Mononuclear cell (primary cell): ENCODE data around the gene CFL1. TPM values are rescaled to one million over a fixed set of nuclear protein-coding genes. Genes with fewer than 3 reads are reported as not detected.
A peak's percentile ranks its signal among the peaks of the same experiment; 100 is the strongest.

ENCODE experiments used
- H3K27me3 ChIP-seq: 2 replicates; pipeline ENCODE4 v1.6.0; 2011; ENCODE audit warnings: low read length, control low read depth; ENCODE audit not compliant: insufficient read depth
- H3K4me1 ChIP-seq: 2 replicates; pipeline ENCODE4 v1.5.1; 2011; ENCODE audit warnings: mild to moderate bottlenecking, low read length, control low read depth; ENCODE audit not compliant: insufficient read depth
- H3K4me3 ChIP-seq: 2 replicates; pipeline ENCODE4 v1.5.1; 2011; ENCODE audit warnings: mild to moderate bottlenecking, low read length, moderate library complexity
- H3K9me3 ChIP-seq: 2 replicates; pipeline ENCODE4 v1.5.1; 2011; ENCODE audit warnings: low read depth, mild to moderate bottlenecking, control low read depth, low read length
- total RNA-seq: library from RNA; depleted of rRNA; stranded (reverse); fragments of >200 nt; gene quantifications from one replicate; pipeline ENCODE4 v1.2.3, GENCODE V29; 2012

The CFL1 gene
- total RNA-seq, 1 donor, result 731 TPM

DNA sequence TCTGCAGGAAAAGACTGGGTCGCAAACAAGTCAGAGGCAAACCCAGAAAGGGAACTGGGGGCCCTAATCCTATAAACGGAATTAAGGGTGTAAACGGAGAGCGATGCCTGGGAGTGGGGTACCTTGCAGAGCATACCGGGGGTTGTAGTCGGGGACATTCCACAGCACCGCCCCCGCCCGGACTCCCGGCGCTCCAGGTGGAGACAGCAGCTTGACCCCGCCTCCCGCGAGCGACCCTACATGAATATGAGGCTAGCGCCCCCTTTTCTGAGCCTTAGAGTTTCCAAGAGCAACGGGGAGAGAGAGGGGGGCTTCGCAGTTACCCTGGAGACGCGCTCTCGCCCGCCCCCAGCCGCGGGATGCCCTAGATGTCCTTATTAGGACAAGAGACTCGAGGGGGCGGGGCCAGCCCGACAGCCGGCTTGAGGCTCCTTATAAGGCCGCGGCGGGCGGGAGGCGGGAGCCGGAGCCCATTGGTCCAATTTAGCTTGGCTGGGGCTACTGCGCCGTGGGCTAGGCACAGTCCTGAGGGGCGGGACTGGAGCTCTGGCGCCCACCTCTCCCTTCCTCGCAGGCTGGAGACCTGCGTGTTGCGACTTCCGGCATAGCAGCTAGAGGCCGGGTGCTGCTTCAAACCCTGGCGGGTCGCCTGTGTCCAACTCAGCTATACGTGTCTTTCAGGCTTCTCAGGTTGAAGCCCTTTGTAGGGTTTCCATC is 1.3 kb upstream of the CFL1 start:
- Histone ChIP-seq H3K9me3 (no peaks in the 10 kb centered on the region), H3K4me3 (peak overlapping the region; percentile 94), H3K27me3 (no peaks in the 10 kb centered on the region), H3K4me1 (peaks cover 52% of the 10 kb centered on the region)

DNA sequence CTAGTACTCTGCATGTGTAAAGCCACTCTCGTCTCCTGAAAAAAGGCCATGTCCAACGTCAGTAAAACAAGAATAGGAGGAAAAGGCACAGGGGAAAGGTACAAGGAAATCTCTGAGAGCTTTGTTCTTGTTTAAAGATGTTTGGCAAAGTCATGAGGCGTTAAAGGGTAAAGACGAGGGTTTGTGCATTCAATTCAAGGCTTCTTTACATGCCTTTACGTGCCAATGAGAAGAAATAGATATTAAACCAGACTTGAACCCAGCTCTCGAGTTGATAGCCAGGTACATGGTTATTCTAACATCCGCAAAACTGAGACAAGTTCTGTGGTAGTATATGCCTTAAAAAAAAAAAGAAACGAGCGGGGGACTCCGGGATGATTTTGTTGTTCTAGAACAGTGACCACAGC is 704 bp upstream of the CFL1 start:
- Histone ChIP-seq H3K4me1 (peaks cover 56% of the 10 kb centered on the region), H3K9me3 (no peaks in the 10 kb centered on the region), H3K27me3 (no peaks in the 10 kb centered on the region), H3K4me3 (peak overlapping the region; percentile 94)

DNA sequence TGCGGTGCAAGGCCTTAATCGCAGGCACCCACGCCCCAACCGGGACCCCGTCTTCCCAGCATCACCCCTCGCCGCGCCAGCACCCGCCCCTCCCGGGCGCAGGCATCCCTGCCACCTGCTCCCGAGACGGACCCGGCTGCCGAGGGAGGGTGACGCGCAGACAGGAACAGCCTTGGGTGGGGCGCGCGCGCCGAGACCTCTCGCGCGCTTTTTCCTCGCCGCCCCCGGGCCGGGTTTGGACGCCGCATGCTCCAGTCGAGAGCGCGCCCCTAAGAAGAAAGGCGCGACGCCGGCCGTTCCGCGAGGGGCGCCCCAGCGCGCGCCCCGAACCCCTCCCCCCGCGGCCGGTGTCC is 504 bp downstream of the CFL1 start:
- peak overlapping the region; percentile 94 for H3K4me3 ChIP-seq
- H3K4me1 ChIP-seq, result peaks cover 56% of the 10 kb centered on the region
- no peaks in the 10 kb centered on the region for H3K27me3 ChIP-seq
- H3K9me3 ChIP-seq, result no peaks in the 10 kb centered on the region

DNA sequence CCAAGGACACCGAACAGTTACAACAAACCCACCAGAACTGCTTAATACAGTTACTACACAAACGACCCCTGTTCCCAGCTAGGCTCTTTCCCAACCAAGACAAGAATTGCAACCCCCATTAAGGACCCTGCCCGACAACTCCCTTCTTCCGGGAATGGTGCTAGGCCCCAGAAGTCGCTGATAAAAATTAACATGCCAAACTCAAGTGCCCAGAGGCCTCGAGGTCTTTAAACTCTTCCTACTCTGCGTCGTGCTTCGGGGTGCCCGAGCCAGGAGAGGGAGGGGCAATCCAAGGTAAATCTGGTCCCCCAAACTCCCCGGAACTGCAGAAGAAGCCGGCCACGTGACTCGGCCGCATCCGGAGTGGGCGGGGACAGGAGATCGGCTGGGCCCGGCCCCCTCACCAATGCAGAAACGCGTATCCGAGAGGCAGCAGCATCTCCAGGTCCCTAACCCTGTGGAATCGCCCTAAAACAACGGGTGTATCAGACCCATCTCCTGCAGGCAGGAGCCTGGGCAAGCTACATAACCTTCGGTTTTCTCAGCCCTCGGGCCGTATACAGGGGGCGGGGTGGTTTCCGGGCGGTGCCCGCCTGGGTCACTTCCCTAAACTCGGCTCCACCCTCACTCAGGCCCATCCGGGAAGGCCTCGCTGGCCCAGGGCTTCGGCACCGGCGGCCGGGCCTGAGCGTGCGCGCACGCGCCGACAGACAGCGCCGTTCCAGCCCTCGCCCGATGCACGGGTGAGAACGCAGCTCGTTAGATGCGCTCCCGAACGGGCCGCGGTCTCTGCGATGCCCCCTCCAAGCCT is 1.1 kb downstream of the CFL1 start:
- H3K9me3 ChIP-seq, result no peaks in the 10 kb centered on the region
- peak overlapping the region; percentile 94 for H3K4me3 ChIP-seq
- peaks cover 50% of the 10 kb centered on the region for H3K4me1 ChIP-seq
- no peaks in the 10 kb centered on the region for H3K27me3 ChIP-seq

DNA sequence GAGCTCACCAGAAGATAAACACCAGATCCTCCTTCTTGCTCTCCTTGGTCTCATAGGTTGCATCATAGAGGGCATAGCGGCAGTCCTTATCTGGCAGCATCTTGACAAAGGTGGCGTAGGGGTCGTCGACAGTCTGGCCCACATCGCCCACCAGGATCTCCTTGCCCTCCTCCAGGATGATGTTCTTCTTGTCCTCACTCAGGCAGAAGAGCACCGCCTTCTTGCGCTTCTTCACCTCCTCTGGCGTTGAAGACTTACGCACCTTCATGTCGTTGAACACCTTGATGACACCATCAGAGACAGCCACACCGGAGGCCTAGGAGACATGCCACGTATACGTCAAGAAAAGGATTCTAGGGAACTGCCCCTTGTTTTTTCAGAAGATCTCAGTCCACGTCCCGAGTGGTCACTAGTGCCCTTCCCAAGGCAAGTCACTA is 2.0 kb downstream of the CFL1 start:
- Histone ChIP-seq H3K4me1 (peaks cover 41% of the 10 kb centered on the region), H3K4me3 (peak overlapping the region; percentile 94)

GRCh38 chr11:65854852-65855837 is 2.8 kb downstream of the CFL1 start:
- Histone ChIP-seq H3K4me1 (peaks cover 39% of the 10 kb centered on the region), H3K4me3 (no peak overlapping the region), H3K9me3 (no peaks in the 10 kb centered on the region), H3K27me3 (no peaks in the 10 kb centered on the region)

More for the DNA sequence above, 2.0 kb downstream of the CFL1 start:
- Histone ChIP-seq H3K27me3 (no peaks in the 10 kb centered on the region), H3K9me3 (no peaks in the 10 kb centered on the region)

DNA sequence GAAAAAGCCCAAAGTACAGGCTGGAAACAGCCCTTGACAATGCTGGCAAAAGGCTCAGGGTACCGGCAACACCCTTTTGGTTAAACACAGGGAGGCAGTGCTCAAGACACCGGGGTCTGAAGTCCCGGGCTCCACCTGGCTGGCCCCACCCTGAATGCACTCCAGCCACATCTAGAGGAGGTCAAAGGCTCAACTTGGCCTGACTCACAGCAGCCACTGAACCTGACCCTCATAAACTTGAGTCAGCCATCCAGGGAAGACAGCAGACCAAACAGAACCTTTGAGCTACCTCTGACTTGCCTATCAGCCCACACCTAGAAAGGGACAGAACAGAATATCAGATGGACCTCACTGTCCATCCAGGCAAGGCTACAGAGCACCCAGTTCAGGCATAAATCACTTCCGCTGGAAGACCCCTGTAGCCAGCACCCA is 3.8 kb downstream of the CFL1 start:
- Histone ChIP-seq H3K4me1 (peaks cover 30% of the 10 kb centered on the region), H3K9me3 (no peaks in the 10 kb centered on the region)

GRCh38 chr11:65853246-65853979 is 4.6 kb downstream of the CFL1 start:
- Histone ChIP-seq H3K9me3 (no peaks in the 10 kb centered on the region), H3K4me1 (peaks cover 22% of the 10 kb centered on the region), H3K4me3 (no peak overlapping the region), H3K27me3 (no peaks in the 10 kb centered on the region)

More for the DNA sequence above, 3.8 kb downstream of the CFL1 start:
- H3K4me3 ChIP-seq, result no peak overlapping the region
- no peaks in the 10 kb centered on the region for H3K27me3 ChIP-seq

DNA sequence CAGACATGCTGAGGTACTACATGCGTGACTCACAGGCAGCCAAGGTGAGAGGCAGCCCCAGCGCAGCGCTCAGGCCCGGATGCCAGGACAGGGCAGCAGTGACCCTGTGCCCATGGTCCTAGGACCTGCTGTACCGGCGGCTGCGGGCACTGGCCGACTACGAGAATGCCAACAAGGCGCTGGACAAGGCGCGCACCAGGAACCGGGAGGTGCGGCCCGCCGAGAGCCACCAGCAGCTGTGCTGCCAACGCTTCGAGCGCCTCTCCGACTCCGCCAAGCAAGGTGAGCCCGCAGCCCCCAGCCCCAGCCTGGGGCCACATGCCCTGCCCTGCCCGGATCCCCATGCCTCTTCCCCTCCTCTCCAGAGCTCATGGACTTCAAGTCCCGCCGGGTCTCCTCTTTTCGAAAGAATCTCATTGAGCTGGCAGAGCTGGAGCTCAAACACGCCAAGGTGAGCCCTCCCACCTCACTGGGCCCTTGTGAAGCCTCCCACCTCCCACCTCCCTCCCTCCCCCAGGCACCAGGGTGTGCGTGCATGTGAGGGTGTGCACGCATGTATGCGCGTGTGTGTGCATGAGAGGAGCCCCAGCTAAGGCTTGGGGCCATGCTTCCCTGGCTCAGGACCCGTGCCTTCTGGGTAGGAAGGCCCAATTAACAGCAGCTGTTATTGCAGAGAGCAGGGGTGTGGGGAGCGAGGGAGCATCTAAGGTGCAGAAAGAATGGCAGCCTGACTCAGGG is 5.3 kb downstream of the CFL1 start:
- Histone ChIP-seq H3K4me1 (peaks cover 20% of the 10 kb centered on the region), H3K27me3 (no peaks in the 10 kb centered on the region), H3K9me3 (no peaks in the 10 kb centered on the region), H3K4me3 (no peak overlapping the region)

- Histone ChIP-seq H3K4me3 (no peak overlapping the region), H3K27me3 (no peaks in the 10 kb centered on the region), H3K9me3 (no peaks in the 10 kb centered on the region), H3K4me1 (peaks cover 20% of the 10 kb centered on the region)
Observed at GRCh38 chr11:65851811-65852507, 6.0 kb downstream of the CFL1 start.

DNA sequence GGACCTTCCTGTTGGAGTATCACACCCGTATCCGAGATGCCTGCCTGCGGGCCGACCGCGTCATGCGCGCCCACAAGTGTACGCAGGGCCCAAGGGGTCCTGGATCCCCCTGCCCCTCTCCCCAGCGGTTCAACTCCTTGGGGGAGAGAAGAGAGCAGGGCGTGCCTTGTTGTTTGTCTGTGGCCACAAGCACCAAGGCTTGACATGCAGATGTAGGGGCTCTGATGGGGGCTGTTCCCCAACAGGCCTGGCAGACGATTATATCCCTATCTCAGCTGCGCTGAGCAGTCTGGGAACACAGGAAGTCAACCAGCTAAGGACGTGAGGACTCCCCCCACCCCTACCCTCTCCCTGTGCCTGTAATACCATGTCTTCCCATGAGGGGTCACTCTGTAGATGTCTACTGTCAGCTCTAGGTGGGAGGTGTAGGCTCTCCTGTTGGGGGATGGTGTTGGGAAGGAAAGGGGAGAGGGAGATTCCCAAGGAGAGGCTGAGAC is 6.8 kb downstream of the CFL1 start:
- Histone ChIP-seq H3K27me3 (no peaks in the 10 kb centered on the region), H3K9me3 (no peaks in the 10 kb centered on the region), H3K4me3 (no peak overlapping the region), H3K4me1 (peaks cover 14% of the 10 kb centered on the region)

- no peaks in the 10 kb centered on the region for H3K27me3 ChIP-seq
- H3K4me1 ChIP-seq, result peaks cover 7% of the 10 kb centered on the region
- H3K9me3 ChIP-seq, result no peaks in the 10 kb centered on the region
- H3K4me3 ChIP-seq, result no peak overlapping the region
Observed at GRCh38 chr11:65850217-65851082, 7.5 kb downstream of the CFL1 start.
